ENCODE measurements around the gene PIK3R5. TPM values are rescaled to one million over a fixed set of nuclear protein-coding genes. Genes with fewer than 3 reads are reported as not detected.
A peak's percentile ranks its signal among the peaks of the same experiment; 100 is the strongest.

Gene PIK3R5
- total RNA-seq, 1 donor from 2014 or later, result 36.8 TPM

GRCh38 chr17:8955021-8955959, 10.2 kb downstream of the PIK3R5 start:
- Mint-ChIP-seq H3K4me1 (peaks cover 92% of the 10 kb centered on the region), H3K9me3 (peaks cover 10% of the 10 kb centered on the region)
- intact Hi-C loops (cut with micrococcal nuclease), result no loop called here

GRCh38 chr17:8954339-8954738, 11.2 kb downstream of the PIK3R5 start:
- H3K36me3 Mint-ChIP-seq (ENCODE audit: low read depth), result peaks cover 60% of the 10 kb centered on the region
- H3K27ac Mint-ChIP-seq, result peak overlapping the region; percentile 84
- peak overlapping the region; percentile 66 for H3K4me3 Mint-ChIP-seq
- H3K27me3 Mint-ChIP-seq, result no peaks in the 10 kb centered on the region
- intact Hi-C loops (cut with micrococcal nuclease), result no loop called here
- peaks cover 85% of the 10 kb centered on the region for H3K4me1 Mint-ChIP-seq
- H3K9me3 Mint-ChIP-seq, result peaks cover 10% of the 10 kb centered on the region
- peak; percentile 91 for DNase-seq

More at GRCh38 chr17:8955021-8955959, 10.2 kb downstream of the PIK3R5 start:
- H3K27me3 Mint-ChIP-seq, result no peaks in the 10 kb centered on the region
- H3K36me3 Mint-ChIP-seq (ENCODE audit: low read depth), result peaks cover 66% of the 10 kb centered on the region
- peak; percentile 56 for DNase-seq
- H3K27ac Mint-ChIP-seq, result peak overlapping the region; percentile 84
- H3K4me3 Mint-ChIP-seq, result peak overlapping the region; percentile 66

GRCh38 chr17:8953156-8953885, 12.2 kb downstream of the PIK3R5 start:
- H3K36me3 Mint-ChIP-seq (ENCODE audit: low read depth), result peaks cover 57% of the 10 kb centered on the region
- peaks cover 85% of the 10 kb centered on the region for H3K4me1 Mint-ChIP-seq
- no peaks in the 10 kb centered on the region for H3K27me3 Mint-ChIP-seq
- DNase-seq, result peak; percentile 56
- intact Hi-C loops (cut with micrococcal nuclease), result no loop called here
- peak overlapping the region; percentile 28 for H3K4me3 Mint-ChIP-seq
- peaks cover 10% of the 10 kb centered on the region for H3K9me3 Mint-ChIP-seq
- peak overlapping the region; percentile 17 for H3K27ac Mint-ChIP-seq

GRCh38 chr17:8952191-8952590, 13.3 kb downstream of the PIK3R5 start:
- Mint-ChIP-seq H3K27me3 (no peaks in the 10 kb centered on the region), H3K4me3 (no peak overlapping the region), H3K27ac (peak overlapping the region; percentile 48), H3K9me3 (peaks cover 17% of the 10 kb centered on the region), H3K36me3 (ENCODE audit: low read depth) (peaks cover 54% of the 10 kb centered on the region), H3K4me1 (peaks cover 82% of the 10 kb centered on the region)
- peak; percentile 51 for DNase-seq
- intact Hi-C loops (cut with micrococcal nuclease), result no loop called here

GRCh38 chr17:8951206-8951605, 14.3 kb downstream of the PIK3R5 start:
- H3K4me3 Mint-ChIP-seq, result peak overlapping the region; percentile 29
- H3K36me3 Mint-ChIP-seq (ENCODE audit: low read depth), result peaks cover 50% of the 10 kb centered on the region
- intact Hi-C loops (cut with micrococcal nuclease), result no loop called here

GRCh38 chr17:8949061-8949661, 16.3 kb downstream of the PIK3R5 start:
- Mint-ChIP-seq H3K4me1 (peaks cover 73% of the 10 kb centered on the region), H3K27me3 (no peaks in the 10 kb centered on the region), H3K9me3 (peaks cover 13% of the 10 kb centered on the region), H3K27ac (peak overlapping the region; percentile 74), H3K36me3 (ENCODE audit: low read depth) (peaks cover 58% of the 10 kb centered on the region), H3K4me3 (peak overlapping the region; percentile 59)
- intact Hi-C loops (cut with micrococcal nuclease), result loop anchor here (1.0 kb wide), 2 partner anchors 8 to 9 kb away; no protein-coding TSS in a partner anchor
- peak; percentile 76 for DNase-seq

More at GRCh38 chr17:8951206-8951605, 14.3 kb downstream of the PIK3R5 start:
- Mint-ChIP-seq H3K27me3 (no peaks in the 10 kb centered on the region), H3K9me3 (peaks cover 17% of the 10 kb centered on the region), H3K4me1 (peaks cover 80% of the 10 kb centered on the region), H3K27ac (peak overlapping the region; percentile 83)
- peak; percentile 69 for DNase-seq

GRCh38 chr17:8948462-8948861, 17.0 kb downstream of the PIK3R5 start:
- Mint-ChIP-seq H3K4me1 (peaks cover 68% of the 10 kb centered on the region), H3K9me3 (peaks cover 16% of the 10 kb centered on the region), H3K4me3 (peak overlapping the region; percentile 59), H3K27me3 (no peaks in the 10 kb centered on the region), H3K27ac (peak overlapping the region; percentile 74), H3K36me3 (ENCODE audit: low read depth) (peaks cover 63% of the 10 kb centered on the region)
- intact Hi-C loops (cut with micrococcal nuclease), result no loop called here
- DNase-seq, result peak; percentile 58

GRCh38 chr17:8947201-8947600, 18.3 kb downstream of the PIK3R5 start:
- Mint-ChIP-seq H3K36me3 (ENCODE audit: low read depth) (peaks cover 59% of the 10 kb centered on the region), H3K27ac (peak overlapping the region; percentile 79), H3K9me3 (peaks cover 16% of the 10 kb centered on the region)

GRCh38 chr17:8946476-8946875, 19.0 kb downstream of the PIK3R5 start:
- peak; percentile 54 for DNase-seq

More at GRCh38 chr17:8947201-8947600, 18.3 kb downstream of the PIK3R5 start:
- intact Hi-C loops (cut with micrococcal nuclease), result no loop called here
- Mint-ChIP-seq H3K4me1 (peaks cover 65% of the 10 kb centered on the region), H3K27me3 (no peaks in the 10 kb centered on the region), H3K4me3 (peak overlapping the region; percentile 49)
- DNase-seq, result no peak

GRCh38 chr17:8946071-8946470, 19.4 kb downstream of the PIK3R5 start:
- H3K36me3 Mint-ChIP-seq (ENCODE audit: low read depth), result peaks cover 49% of the 10 kb centered on the region
- no peaks in the 10 kb centered on the region for H3K27me3 Mint-ChIP-seq
- H3K4me3 Mint-ChIP-seq, result no peak overlapping the region
- H3K9me3 Mint-ChIP-seq, result peaks cover 13% of the 10 kb centered on the region
- intact Hi-C loops (cut with micrococcal nuclease), result no loop called here
- H3K27ac Mint-ChIP-seq, result no peak overlapping the region
- DNase-seq, result peak; percentile 52
- peaks cover 66% of the 10 kb centered on the region for H3K4me1 Mint-ChIP-seq

More at GRCh38 chr17:8946476-8946875, 19.0 kb downstream of the PIK3R5 start:
- H3K36me3 Mint-ChIP-seq (ENCODE audit: low read depth), result peaks cover 54% of the 10 kb centered on the region
- peak overlapping the region; percentile 29 for H3K27ac Mint-ChIP-seq
- H3K9me3 Mint-ChIP-seq, result peaks cover 16% of the 10 kb centered on the region
- H3K4me3 Mint-ChIP-seq, result no peak overlapping the region
- H3K4me1 Mint-ChIP-seq, result peaks cover 66% of the 10 kb centered on the region
- H3K27me3 Mint-ChIP-seq, result no peaks in the 10 kb centered on the region
- intact Hi-C loops (cut with micrococcal nuclease), result no loop called here

GRCh38 chr17:8944748-8945147, 20.8 kb downstream of the PIK3R5 start:
- Mint-ChIP-seq H3K4me1 (peaks cover 71% of the 10 kb centered on the region), H3K27me3 (no peaks in the 10 kb centered on the region), H3K36me3 (ENCODE audit: low read depth) (peaks cover 41% of the 10 kb centered on the region), H3K4me3 (no peak overlapping the region), H3K9me3 (peaks cover 11% of the 10 kb centered on the region), H3K27ac (no peak overlapping the region)
- DNase-seq, result peak; percentile 48
- intact Hi-C loops (cut with micrococcal nuclease), result no loop called here

- H3K27ac Mint-ChIP-seq, result peak overlapping the region; percentile 23
- peaks cover 73% of the 10 kb centered on the region for H3K4me1 Mint-ChIP-seq
- H3K36me3 Mint-ChIP-seq (ENCODE audit: low read depth), result peaks cover 41% of the 10 kb centered on the region
- DNase-seq, result peak; percentile 33
- peaks cover 11% of the 10 kb centered on the region for H3K9me3 Mint-ChIP-seq
- intact Hi-C loops (cut with micrococcal nuclease), result no loop called here
- no peaks in the 10 kb centered on the region for H3K27me3 Mint-ChIP-seq
- no peak overlapping the region for H3K4me3 Mint-ChIP-seq
Observed at GRCh38 chr17:8944083-8944482, 21.4 kb downstream of the PIK3R5 start.

- peaks cover 3% of the 10 kb centered on the region for H3K9me3 Mint-ChIP-seq
- peaks cover 51% of the 10 kb centered on the region for H3K36me3 Mint-ChIP-seq (ENCODE audit: low read depth)
- no peaks in the 10 kb centered on the region for H3K27me3 Mint-ChIP-seq
- intact Hi-C loops (cut with micrococcal nuclease), result loop anchor here (1.0 to 2.0 kb wide), 3 partner anchors 7 to 43 kb away; no protein-coding TSS in a partner anchor
- peak; percentile 72 for DNase-seq
- peak overlapping the region; percentile 79 for H3K4me3 Mint-ChIP-seq
- H3K4me1 Mint-ChIP-seq, result peaks cover 71% of the 10 kb centered on the region
- H3K27ac Mint-ChIP-seq, result peak overlapping the region; percentile 98
Observed at GRCh38 chr17:8941980-8942622, 23.4 kb downstream of the PIK3R5 start.

All from activated CD4-positive, alpha-beta T cell treated with anti-CD3 and anti-CD28 coated beads, Interleukin-2, amount 10 ng/mL, durations not matched to agents 24 days and 14 days (primary cell).